ENCODE measurements around the gene MS4A8. TPM values are rescaled to one million over a fixed set of nuclear protein-coding genes. Genes with fewer than 3 reads are reported as not detected.

MS4A8 gene
- total and polyA plus RNA-seq, 2 donors from 2014 or later: 0.67 TPM; not detected in 1

DNA sequence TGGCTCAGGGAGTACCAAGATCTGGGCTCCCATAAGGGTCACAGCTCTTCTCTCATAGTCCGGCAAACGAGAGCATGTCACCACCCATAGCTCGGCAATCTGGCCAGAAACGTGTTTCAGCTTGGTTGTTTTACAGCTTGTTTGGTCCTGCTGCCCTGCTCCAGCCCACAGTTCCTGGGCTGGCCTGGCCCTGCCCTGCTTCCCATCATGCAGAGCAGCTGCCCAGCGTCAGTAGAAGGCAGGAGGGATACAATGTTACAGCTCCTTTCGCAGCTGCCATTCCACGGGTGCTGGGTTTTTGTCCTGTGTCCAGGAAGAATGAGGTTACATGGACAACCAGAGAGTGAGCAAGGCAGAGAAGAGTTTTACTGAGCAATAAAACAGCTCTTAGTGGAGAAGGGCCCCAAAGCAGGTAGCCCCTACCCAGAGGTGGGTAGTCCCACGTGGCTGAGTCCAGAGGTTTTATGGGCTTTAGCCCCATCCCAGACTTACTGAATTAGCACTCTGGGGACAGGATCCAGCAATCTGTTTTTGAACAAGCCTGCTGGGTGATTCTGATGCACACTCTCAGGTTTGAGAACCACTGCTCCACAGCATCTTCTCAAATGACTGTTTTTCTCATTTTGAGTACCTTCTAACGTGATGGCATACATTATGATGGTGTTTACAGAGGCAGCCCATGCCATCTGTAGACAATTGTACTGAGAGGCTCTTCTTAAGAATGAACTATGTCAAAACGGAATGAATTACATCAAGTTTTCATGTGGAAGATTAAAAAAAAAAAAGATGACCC, 19.3 kb downstream of the MS4A8 start:
- Histone ChIP-seq H3K9ac (ENCODE audit: low read length in 3 of 3) (no peak overlapping the region), H3K36me3 (ENCODE audit: control insufficient read depth in 2 of 3, insufficient read depth in 3 of 3, low read length in 3 of 3) (no peaks in the 10 kb centered on the region), H3K4me1 (ENCODE audit: control insufficient read depth in 2 of 3, insufficient read depth in 2 of 3, low read depth in 1 of 3, low read length in 3 of 3) (no peaks in the 10 kb centered on the region), H3K27ac (ENCODE audit: low read depth in 2 of 2, low read length in 2 of 2) (no peak overlapping the region), H3K4me3 (ENCODE audit: low read length in 3 of 3) (no peak overlapping the region), H3K9me3 (ENCODE audit: control insufficient read depth in 2 of 3, insufficient read depth in 1 of 3, low read length in 3 of 3) (peaks cover 0 to 14% (median 2%) of the 10 kb centered on the region in 3 donors), H3K27me3 (ENCODE audit: control insufficient read depth, insufficient read depth, low read length) (no peaks in the 10 kb centered on the region)
- TF ChIP-seq, protein P1, sequence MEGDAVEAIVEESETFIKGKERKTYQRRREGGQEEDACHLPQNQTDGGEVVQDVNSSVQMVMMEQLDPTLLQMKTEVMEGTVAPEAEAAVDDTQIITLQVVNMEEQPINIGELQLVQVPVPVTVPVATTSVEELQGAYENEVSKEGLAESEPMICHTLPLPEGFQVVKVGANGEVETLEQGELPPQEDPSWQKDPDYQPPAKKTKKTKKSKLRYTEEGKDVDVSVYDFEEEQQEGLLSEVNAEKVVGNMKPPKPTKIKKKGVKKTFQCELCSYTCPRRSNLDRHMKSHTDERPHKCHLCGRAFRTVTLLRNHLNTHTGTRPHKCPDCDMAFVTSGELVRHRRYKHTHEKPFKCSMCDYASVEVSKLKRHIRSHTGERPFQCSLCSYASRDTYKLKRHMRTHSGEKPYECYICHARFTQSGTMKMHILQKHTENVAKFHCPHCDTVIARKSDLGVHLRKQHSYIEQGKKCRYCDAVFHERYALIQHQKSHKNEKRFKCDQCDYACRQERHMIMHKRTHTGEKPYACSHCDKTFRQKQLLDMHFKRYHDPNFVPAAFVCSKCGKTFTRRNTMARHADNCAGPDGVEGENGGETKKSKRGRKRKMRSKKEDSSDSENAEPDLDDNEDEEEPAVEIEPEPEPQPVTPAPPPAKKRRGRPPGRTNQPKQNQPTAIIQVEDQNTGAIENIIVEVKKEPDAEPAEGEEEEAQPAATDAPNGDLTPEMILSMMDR (IDR thresholded peaks at IDR 0.05; ENCODE audit: borderline replicate concordance, extremely low read depth, insufficient read depth): no peak
- DNase-seq (no peak), FAIRE-seq (no peak)
- intact Hi-C loops (cut with DNase I): no loop called here

GRCh38 chr11:60719391-60719790, 20.0 kb downstream of the MS4A8 start:
- TF ChIP-seq, protein P1 (IDR thresholded peaks at IDR 0.05; ENCODE audit: borderline replicate concordance, extremely low read depth, insufficient read depth): no peak
- Histone ChIP-seq H3K9ac (ENCODE audit: low read length in 3 of 3) (no peak overlapping the region), H3K27ac (ENCODE audit: low read depth in 2 of 2, low read length in 2 of 2) (no peak overlapping the region), H3K36me3 (ENCODE audit: control insufficient read depth in 2 of 3, insufficient read depth in 3 of 3, low read length in 3 of 3) (no peaks in the 10 kb centered on the region), H3K4me1 (ENCODE audit: control insufficient read depth in 2 of 3, insufficient read depth in 2 of 3, low read depth in 1 of 3, low read length in 3 of 3) (no peaks in the 10 kb centered on the region), H3K9me3 (ENCODE audit: control insufficient read depth in 2 of 3, insufficient read depth in 1 of 3, low read length in 3 of 3) (peaks cover 0 to 14% (median 2%) of the 10 kb centered on the region in 3 donors), H3K27me3 (ENCODE audit: control insufficient read depth, insufficient read depth, low read length) (no peaks in the 10 kb centered on the region), H3K4me3 (ENCODE audit: low read length in 3 of 3) (no peak overlapping the region)
- intact Hi-C loops (cut with DNase I): no loop called here
- FAIRE-seq (no peak), DNase-seq (no peak)

DNA sequence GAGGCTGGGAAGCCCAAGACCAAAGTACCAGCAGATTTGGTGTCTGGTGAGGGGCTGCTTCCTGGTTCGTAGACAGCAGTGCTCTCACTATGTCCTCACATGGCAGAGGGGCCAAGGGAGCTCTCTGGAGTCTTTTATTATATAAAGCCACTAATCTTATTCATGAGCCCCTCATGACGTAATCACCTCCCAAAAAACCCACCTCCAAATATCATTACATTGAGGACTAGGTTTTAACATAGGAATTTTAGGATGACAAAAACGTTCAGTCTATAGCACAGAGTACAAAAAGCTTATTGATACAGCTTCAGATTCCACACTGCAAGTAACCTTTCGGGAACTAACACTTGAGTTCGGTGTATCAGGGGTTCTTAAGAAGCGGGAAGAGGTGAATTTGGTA, 21.0 kb downstream of the MS4A8 start:
- Histone ChIP-seq H3K36me3 (ENCODE audit: control insufficient read depth in 2 of 3, insufficient read depth in 3 of 3, low read length in 3 of 3) (no peaks in the 10 kb centered on the region), H3K9ac (ENCODE audit: low read length in 3 of 3) (no peak overlapping the region), H3K4me3 (ENCODE audit: low read length in 3 of 3) (no peak overlapping the region), H3K9me3 (ENCODE audit: control insufficient read depth in 2 of 3, insufficient read depth in 1 of 3, low read length in 3 of 3) (peaks cover 0 to 14% (median 2%) of the 10 kb centered on the region in 3 donors), H3K4me1 (ENCODE audit: control insufficient read depth in 2 of 3, insufficient read depth in 2 of 3, low read depth in 1 of 3, low read length in 3 of 3) (no peaks in the 10 kb centered on the region), H3K27ac (ENCODE audit: low read depth in 2 of 2, low read length in 2 of 2) (no peak overlapping the region), H3K27me3 (ENCODE audit: control insufficient read depth, insufficient read depth, low read length) (no peaks in the 10 kb centered on the region)
- DNase-seq: no peak
- intact Hi-C loops (cut with DNase I): no loop called here
- TF ChIP-seq, protein P1 (IDR thresholded peaks at IDR 0.05; ENCODE audit: borderline replicate concordance, extremely low read depth, insufficient read depth): no peak
- FAIRE-seq: no peak

Data from kidney (tissue), 14 donors.